ENCODE results near the gene TREML2.

Gene TREML2

DNA sequence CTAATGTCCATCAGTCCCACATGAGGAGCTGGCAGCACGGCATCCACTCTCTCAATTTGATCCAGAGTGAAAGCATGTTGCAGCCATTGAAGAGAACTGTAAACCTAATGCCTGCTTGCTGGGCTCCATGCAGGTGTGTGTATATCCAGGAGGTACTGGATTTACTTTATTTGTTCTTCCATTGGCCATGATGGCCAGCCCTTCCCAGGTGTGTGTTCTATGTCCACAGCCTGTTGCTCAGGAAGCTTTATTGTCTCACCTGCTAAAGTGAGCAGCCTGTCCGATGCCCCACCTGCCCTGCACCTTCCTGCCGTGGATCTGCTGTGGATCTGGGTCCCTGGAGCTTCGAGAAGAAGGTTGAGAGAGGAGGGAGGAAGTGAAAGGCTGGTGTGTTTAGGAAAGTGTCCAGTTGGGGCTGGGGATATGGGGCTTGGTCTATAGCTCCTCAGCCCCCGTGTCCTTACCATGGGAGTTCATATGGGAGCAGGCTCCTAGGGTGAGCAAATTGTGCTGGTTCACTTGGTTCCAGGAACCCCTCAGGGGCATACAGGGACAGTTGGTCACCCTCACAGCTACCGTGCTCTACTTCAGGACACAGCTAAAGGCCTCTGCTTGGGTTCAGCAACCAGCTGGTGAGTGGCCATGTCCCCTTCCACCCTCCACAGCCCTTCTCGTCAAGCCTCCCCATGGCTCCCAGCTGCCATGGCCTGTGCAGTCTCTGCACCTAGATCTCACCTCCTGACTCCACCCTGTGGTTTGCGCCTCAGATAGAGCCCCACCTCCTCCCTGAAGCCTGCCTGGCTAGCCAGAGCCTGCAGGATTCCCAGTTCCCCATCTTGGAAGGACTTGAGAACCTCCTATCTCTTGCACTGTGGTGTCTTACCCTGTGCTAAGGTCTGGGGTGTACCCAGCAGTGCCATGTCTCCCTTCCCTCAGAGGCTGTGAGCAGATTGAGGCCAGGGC lies 12.7 kb downstream of the TREML2 start:
- Histone ChIP-seq H3K4me3 (ENCODE audit: control insufficient read depth in 1 of 7, extremely low read depth in 1 of 7, insufficient read depth in 4 of 7, low read depth in 2 of 7, low read length in 6 of 7) (no peak overlapping the region), H3K9me3 (ENCODE audit: control extremely low read depth in 1 of 5, control insufficient read depth in 4 of 5, insufficient read depth in 2 of 5, low read depth in 1 of 5, low read length in 4 of 5) (peaks cover 0 to 14% (median 9%) of the 10 kb centered on the region in 5 experiments), H3K27me3 (replicated peaks in 2 of 5; ENCODE audit: control insufficient read depth in 4 of 5, insufficient read depth in 5 of 5, low read length in 4 of 5) (no peaks in the 10 kb centered on the region), H3K27ac (ENCODE audit: insufficient read depth in 1 of 2, low read depth in 1 of 2, low read length in 2 of 2, poor library complexity in 1 of 2, severe bottlenecking in 2 of 2) (no peak overlapping the region), H3K4me1 (ENCODE audit: control extremely low read depth in 1 of 4, control insufficient read depth in 4 of 4, insufficient read depth in 4 of 4, low read length in 3 of 4) (peaks cover 0 to 15% (median under 1%) of the 10 kb centered on the region in 4 experiments), H3K36me3 (ENCODE audit: control insufficient read depth in 4 of 4, insufficient read depth in 4 of 4, low read length in 3 of 4) (peaks cover 0 to 9% (median 3%) of the 10 kb centered on the region in 4 experiments)
- WGBS (ENCODE audit: insufficient coverage), result 99% methylated on average over 6 of the region's 8 CpGs
- no peak for DNase-seq
- POLR2A ChIA-PET, result no interaction called here
- CTCF ChIA-PET, result interaction anchor here (0.8 to 3.9 kb wide), 6 partner anchors 9 to 90 kb away, joined by 3 to 19 read pairs (median 4); partner anchors contain the start of genes TREML1 and TREML2

DNA sequence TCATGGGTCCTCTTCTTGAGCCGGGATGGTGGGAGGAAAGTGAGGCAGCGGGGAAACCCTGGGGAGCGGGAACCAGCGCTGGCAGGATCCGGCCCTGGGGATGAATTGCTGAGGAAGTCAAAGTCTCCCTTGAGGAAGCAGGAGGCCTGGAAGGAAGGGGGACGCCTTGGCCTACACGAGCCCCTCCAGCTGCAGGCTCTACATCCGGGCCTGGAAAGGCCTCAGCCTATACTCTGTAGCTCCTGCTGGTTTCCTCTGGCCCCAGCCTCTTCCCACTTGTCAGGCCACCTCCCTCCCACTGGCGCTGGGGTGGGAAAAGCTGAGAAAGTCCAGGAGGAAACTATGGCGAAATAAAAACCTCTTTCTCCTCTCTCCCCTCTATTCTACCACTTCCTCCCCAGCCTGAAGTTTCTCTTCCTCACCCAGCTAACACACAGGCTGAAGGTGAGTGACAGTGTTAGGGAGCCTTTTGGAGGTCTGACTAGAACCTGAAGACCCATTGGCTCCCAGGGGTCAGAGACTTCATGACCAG lies 14.9 kb downstream of the TREML2 start:
- POLR2A ChIA-PET, result no interaction called here
- CTCF ChIA-PET, result no interaction called here

DNA sequence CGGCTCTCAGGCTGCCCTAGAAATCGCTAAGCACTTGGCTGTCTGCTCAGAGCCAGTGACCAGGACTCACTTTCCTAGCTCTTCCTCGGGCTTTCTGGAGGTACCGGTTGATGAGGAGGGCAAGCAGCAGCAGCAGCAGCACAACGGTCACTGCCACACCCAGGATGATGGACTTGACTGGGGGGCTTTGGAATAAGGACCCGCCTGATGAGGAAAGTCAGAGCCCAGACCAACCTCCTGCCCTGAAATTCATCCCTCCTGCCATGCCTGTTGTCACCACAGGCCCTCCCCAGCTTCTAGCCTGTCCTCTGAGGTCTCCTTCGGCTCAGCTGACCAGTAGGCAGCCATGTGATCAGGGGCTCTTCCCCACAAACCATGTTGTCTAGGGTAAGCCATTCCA lies 16.2 kb downstream of the TREML2 start:
- peaks cover 0 to 7% (median 4%) of the 10 kb centered on the region in 5 experiments for H3K9me3 ChIP-seq (ENCODE audit: control extremely low read depth in 1 of 5, control insufficient read depth in 4 of 5, insufficient read depth in 2 of 5, low read depth in 1 of 5, low read length in 4 of 5)
- no peak overlapping the region for H3K27ac ChIP-seq (ENCODE audit: insufficient read depth in 1 of 2, low read depth in 1 of 2, low read length in 2 of 2, poor library complexity in 1 of 2, severe bottlenecking in 2 of 2)
- H3K36me3 ChIP-seq (ENCODE audit: control insufficient read depth in 4 of 4, insufficient read depth in 4 of 4, low read length in 3 of 4), result no peaks in the 10 kb centered on the region
- H3K4me3 ChIP-seq (ENCODE audit: control insufficient read depth in 1 of 7, extremely low read depth in 1 of 7, insufficient read depth in 4 of 7, low read depth in 2 of 7, low read length in 6 of 7), result no peak overlapping the region
- WGBS (ENCODE audit: insufficient coverage), result 94% methylated on average over 7 of the region's 7 CpGs
- POLR2A ChIA-PET, result no interaction called here
- no peak for DNase-seq
- CTCF ChIA-PET, result interaction anchor here (1.3 kb wide), 1 partner anchor 10 kb away, joined by 3 read pairs; no protein-coding TSS in a partner anchor
- H3K4me1 ChIP-seq (ENCODE audit: control extremely low read depth in 1 of 4, control insufficient read depth in 4 of 4, insufficient read depth in 4 of 4, low read length in 3 of 4), result peaks cover 4 to 26% (median 9%) of the 10 kb centered on the region in 4 experiments
- H3K27me3 ChIP-seq (replicated peaks in 2 of 5; ENCODE audit: control insufficient read depth in 4 of 5, insufficient read depth in 5 of 5, low read length in 4 of 5), result no peaks in the 10 kb centered on the region

More for the DNA sequence above, 14.9 kb downstream of the TREML2 start:
- H3K9me3 ChIP-seq (ENCODE audit: control extremely low read depth in 1 of 5, control insufficient read depth in 4 of 5, insufficient read depth in 2 of 5, low read depth in 1 of 5, low read length in 4 of 5), result peaks cover 0 to 14% (median 9%) of the 10 kb centered on the region in 5 experiments
- H3K27ac ChIP-seq (ENCODE audit: insufficient read depth in 1 of 2, low read depth in 1 of 2, low read length in 2 of 2, poor library complexity in 1 of 2, severe bottlenecking in 2 of 2), result no peak overlapping the region
- H3K4me3 ChIP-seq (ENCODE audit: control insufficient read depth in 1 of 7, extremely low read depth in 1 of 7, insufficient read depth in 4 of 7, low read depth in 2 of 7, low read length in 6 of 7), result no peak overlapping the region
- H3K4me1 ChIP-seq (ENCODE audit: control extremely low read depth in 1 of 4, control insufficient read depth in 4 of 4, insufficient read depth in 4 of 4, low read length in 3 of 4), result peaks cover 4 to 26% (median 9%) of the 10 kb centered on the region in 4 experiments
- H3K27me3 ChIP-seq (replicated peaks in 2 of 5; ENCODE audit: control insufficient read depth in 4 of 5, insufficient read depth in 5 of 5, low read length in 4 of 5), result no peaks in the 10 kb centered on the region
- WGBS (ENCODE audit: insufficient coverage), result 96% methylated on average over 4 of the region's 10 CpGs
- no peak for DNase-seq
- H3K36me3 ChIP-seq (ENCODE audit: control insufficient read depth in 4 of 4, insufficient read depth in 4 of 4, low read length in 3 of 4), result peaks cover 0 to under 1% (median 0%) of the 10 kb centered on the region in 4 experiments

DNA sequence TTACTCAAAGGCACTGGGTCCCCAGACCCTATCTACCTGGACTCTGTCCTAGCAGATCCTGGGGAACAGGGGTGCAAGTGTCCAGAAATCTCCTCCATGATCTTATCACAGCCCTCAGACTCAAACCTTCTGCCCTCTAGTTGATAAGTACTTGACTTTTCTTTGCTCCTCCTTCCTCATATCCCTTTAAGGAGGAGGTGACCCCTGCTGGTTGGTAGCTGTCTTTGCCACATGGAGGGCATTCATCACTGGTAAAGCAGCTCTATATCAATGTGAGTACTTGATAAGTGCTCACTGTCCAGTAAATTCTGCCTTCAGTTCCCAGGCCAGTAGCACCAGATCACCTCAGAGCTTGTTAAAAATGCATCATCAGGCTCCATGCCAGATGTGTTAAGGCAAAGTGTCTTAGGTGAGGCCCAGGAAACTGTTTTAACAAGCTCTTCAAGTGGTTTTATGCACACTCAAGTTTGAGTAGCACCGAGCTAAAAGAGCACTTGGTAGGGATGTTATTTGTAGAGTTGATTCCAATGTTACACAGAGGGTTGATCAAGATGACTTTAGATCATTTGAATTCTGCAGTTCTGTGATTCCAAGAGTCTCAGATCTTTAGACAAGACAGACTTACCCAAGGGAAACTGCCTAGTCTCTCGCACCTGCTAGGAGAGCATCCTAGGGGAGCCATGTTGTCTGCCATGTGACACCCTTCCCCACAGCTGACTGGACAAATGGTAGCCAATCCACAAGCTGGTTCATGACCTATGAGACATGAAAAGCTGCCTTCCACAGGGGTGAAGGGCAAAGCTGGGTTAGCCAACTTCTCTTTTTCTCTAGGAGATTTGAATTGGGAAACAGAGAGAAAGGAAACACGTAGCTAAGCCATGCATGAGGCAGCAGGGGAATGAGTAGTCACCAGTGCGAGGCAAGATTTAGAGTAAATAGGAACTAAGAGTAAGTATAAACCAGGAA lies 18.6 kb downstream of the TREML2 start:
- ChIA-PET POLR2A (interaction anchor here (0.5 to 1.5 kb wide), 2 partner anchors 10 to 74 kb away, joined by 3 to 4 read pairs; no protein-coding TSS in a partner anchor), CTCF (interaction anchor here (0.7 to 4.6 kb wide), 23 partner anchors 9 to 834 kb away, joined by 3 to 40 read pairs (median 4); no protein-coding TSS in a partner anchor)
- no peak overlapping the region for H3K27ac ChIP-seq (ENCODE audit: insufficient read depth in 1 of 2, low read depth in 1 of 2, low read length in 2 of 2, poor library complexity in 1 of 2, severe bottlenecking in 2 of 2)
- H3K4me3 ChIP-seq (ENCODE audit: control insufficient read depth in 1 of 7, extremely low read depth in 1 of 7, insufficient read depth in 4 of 7, low read depth in 2 of 7, low read length in 6 of 7), result no peak overlapping the region
- 46% methylated on average over 4 of the region's 4 CpGs for WGBS (ENCODE audit: insufficient coverage)
- no peaks in the 10 kb centered on the region for H3K36me3 ChIP-seq (ENCODE audit: control insufficient read depth in 4 of 4, insufficient read depth in 4 of 4, low read length in 3 of 4)
- no peaks in the 10 kb centered on the region for H3K27me3 ChIP-seq (replicated peaks in 2 of 5; ENCODE audit: control insufficient read depth in 4 of 5, insufficient read depth in 5 of 5, low read length in 4 of 5)
- peaks cover 4 to 26% (median 9%) of the 10 kb centered on the region in 4 experiments for H3K4me1 ChIP-seq (ENCODE audit: control extremely low read depth in 1 of 4, control insufficient read depth in 4 of 4, insufficient read depth in 4 of 4, low read length in 3 of 4)
- peak; percentile 75 to 91 (median 90) for DNase-seq
- H3K9me3 ChIP-seq (ENCODE audit: control extremely low read depth in 1 of 5, control insufficient read depth in 4 of 5, insufficient read depth in 2 of 5, low read depth in 1 of 5, low read length in 4 of 5), result no peaks in the 10 kb centered on the region

DNA sequence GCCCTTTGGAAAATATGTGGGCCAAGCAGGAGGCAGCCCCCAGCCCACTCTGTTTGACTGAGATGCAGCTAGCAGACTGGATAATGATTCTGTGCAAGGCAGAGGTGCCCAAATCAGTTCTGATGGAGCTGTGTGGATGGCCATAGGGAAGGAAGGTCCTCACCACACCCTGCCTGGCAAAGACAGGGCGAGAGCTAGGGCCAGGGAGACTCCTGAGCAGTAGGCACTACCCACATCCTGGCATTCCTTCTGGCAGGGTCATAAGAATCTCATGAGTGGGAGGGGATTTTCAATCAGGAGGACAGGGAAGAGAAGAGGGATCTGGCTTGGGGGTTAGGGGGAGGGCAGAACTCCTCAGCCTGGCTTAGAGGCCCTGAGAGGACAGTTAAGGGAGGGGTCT lies 19.4 kb downstream of the TREML2 start:
- CTCF ChIA-PET, result interaction anchor here (0.7 to 4.6 kb wide), 10 partner anchors 10 to 139 kb away, joined by 3 to 40 read pairs (median 4); no protein-coding TSS in a partner anchor
- Histone ChIP-seq H3K9me3 (ENCODE audit: control extremely low read depth in 1 of 5, control insufficient read depth in 4 of 5, insufficient read depth in 2 of 5, low read depth in 1 of 5, low read length in 4 of 5) (no peaks in the 10 kb centered on the region), H3K4me3 (ENCODE audit: control insufficient read depth in 1 of 7, extremely low read depth in 1 of 7, insufficient read depth in 4 of 7, low read depth in 2 of 7, low read length in 6 of 7) (no peak overlapping the region), H3K27me3 (replicated peaks in 2 of 5; ENCODE audit: control insufficient read depth in 4 of 5, insufficient read depth in 5 of 5, low read length in 4 of 5) (peaks cover 0 to 2% (median 0%) of the 10 kb centered on the region in 5 experiments), H3K27ac (ENCODE audit: insufficient read depth in 1 of 2, low read depth in 1 of 2, low read length in 2 of 2, poor library complexity in 1 of 2, severe bottlenecking in 2 of 2) (no peak overlapping the region), H3K4me1 (ENCODE audit: control extremely low read depth in 1 of 4, control insufficient read depth in 4 of 4, insufficient read depth in 4 of 4, low read length in 3 of 4) (peaks cover 4 to 23% (median 9%) of the 10 kb centered on the region in 4 experiments), H3K36me3 (ENCODE audit: control insufficient read depth in 4 of 4, insufficient read depth in 4 of 4, low read length in 3 of 4) (no peaks in the 10 kb centered on the region)
- no peak for DNase-seq
- POLR2A ChIA-PET, result interaction anchor here (1.5 kb wide), 1 partner anchor 11 kb away, joined by 3 read pairs; no protein-coding TSS in a partner anchor
- 80% methylated on average over 1 of the region's 1 CpG for WGBS (ENCODE audit: insufficient coverage)

DNA sequence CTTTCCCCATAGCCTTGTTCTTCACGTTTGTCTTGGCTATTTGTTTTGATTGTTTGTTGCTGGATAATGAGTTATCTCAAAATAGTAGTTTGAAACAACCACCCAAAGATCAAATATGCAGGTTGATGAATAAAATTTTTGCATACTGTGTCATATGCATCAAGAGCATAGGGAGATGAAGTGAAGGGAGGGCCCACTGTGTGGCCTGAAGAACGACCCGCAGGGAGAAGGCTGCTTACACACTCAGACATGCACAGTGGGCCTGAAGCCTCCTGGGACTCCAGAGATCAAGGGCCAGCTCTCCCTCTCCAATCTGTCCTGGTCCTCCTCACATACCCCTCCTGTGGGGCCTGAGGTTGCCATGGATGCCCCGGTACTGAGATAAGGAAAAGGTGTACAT lies 21.8 kb downstream of the TREML2 start:
- Histone ChIP-seq H3K4me1 (ENCODE audit: control extremely low read depth in 1 of 4, control insufficient read depth in 4 of 4, insufficient read depth in 4 of 4, low read length in 3 of 4) (peaks cover 4 to 12% (median 9%) of the 10 kb centered on the region in 4 experiments), H3K36me3 (ENCODE audit: control insufficient read depth in 4 of 4, insufficient read depth in 4 of 4, low read length in 3 of 4) (no peaks in the 10 kb centered on the region), H3K9me3 (ENCODE audit: control extremely low read depth in 1 of 5, control insufficient read depth in 4 of 5, insufficient read depth in 2 of 5, low read depth in 1 of 5, low read length in 4 of 5) (no peaks in the 10 kb centered on the region), H3K27me3 (replicated peaks in 2 of 5; ENCODE audit: control insufficient read depth in 4 of 5, insufficient read depth in 5 of 5, low read length in 4 of 5) (peaks cover 0 to 2% (median 0%) of the 10 kb centered on the region in 5 experiments), H3K27ac (ENCODE audit: insufficient read depth in 1 of 2, low read depth in 1 of 2, low read length in 2 of 2, poor library complexity in 1 of 2, severe bottlenecking in 2 of 2) (no peak overlapping the region), H3K4me3 (ENCODE audit: control insufficient read depth in 1 of 7, extremely low read depth in 1 of 7, insufficient read depth in 4 of 7, low read depth in 2 of 7, low read length in 6 of 7) (no peak overlapping the region)
- ChIA-PET CTCF (interaction anchor here (1.2 to 4.6 kb wide), 3 partner anchors 11 to 18 kb away, joined by 3 to 40 read pairs (median 5); no protein-coding TSS in a partner anchor), POLR2A (no interaction called here)
- 100% methylated on average over 3 of the region's 4 CpGs for WGBS (ENCODE audit: insufficient coverage)
- DNase-seq, result no peak
